ENCODE measurements around the gene NR3C2. TPM values are rescaled to one million over a fixed set of nuclear protein-coding genes. Genes with fewer than 3 reads are reported as not detected.

NR3C2 gene
- total RNA-seq, 1 donor from 2014 or later: 42.3 TPM

GRCh38 chr4:148116969-148117368 lies 325.2 kb downstream of the NR3C2 start:
- Histone ChIP-seq H3K27me3 (no peaks in the 10 kb centered on the region), H3K36me3 (peaks cover 0 to 26% of the 10 kb centered on the region in 2 donors), H3K4me3 (no peak overlapping the region), H3K9me3 (no peaks in the 10 kb centered on the region), H3K27ac (no peak overlapping the region), H3K4me1 (no peaks in the 10 kb centered on the region)
- DNase-seq (ENCODE audit: low spot score in 2 of 2): no peak
- intact Hi-C loops (cut with DNase I): no loop called here
- TF ChIP-seq, protein P1, sequence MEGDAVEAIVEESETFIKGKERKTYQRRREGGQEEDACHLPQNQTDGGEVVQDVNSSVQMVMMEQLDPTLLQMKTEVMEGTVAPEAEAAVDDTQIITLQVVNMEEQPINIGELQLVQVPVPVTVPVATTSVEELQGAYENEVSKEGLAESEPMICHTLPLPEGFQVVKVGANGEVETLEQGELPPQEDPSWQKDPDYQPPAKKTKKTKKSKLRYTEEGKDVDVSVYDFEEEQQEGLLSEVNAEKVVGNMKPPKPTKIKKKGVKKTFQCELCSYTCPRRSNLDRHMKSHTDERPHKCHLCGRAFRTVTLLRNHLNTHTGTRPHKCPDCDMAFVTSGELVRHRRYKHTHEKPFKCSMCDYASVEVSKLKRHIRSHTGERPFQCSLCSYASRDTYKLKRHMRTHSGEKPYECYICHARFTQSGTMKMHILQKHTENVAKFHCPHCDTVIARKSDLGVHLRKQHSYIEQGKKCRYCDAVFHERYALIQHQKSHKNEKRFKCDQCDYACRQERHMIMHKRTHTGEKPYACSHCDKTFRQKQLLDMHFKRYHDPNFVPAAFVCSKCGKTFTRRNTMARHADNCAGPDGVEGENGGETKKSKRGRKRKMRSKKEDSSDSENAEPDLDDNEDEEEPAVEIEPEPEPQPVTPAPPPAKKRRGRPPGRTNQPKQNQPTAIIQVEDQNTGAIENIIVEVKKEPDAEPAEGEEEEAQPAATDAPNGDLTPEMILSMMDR (IDR thresholded peaks at IDR 0.05): no peak

DNA sequence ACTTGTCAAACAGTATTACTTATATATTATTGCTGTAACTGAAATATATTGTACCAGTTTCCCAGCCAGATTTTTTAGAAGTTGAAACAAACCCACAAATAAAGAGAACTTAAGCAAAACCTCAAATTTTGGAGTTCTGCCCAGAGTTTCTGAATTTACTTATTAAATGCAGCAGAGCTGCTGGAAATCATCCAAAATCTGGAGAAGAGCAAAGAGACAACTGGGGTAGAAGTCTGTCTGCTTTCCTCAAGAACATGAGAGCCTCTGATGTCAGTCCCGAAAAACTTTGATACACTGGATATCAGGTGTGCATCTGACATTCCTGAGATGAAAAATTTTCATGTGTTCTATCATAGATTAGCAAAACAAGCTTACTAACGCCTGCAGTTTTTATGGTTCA lies 325.9 kb downstream of the NR3C2 start:
- no peaks in the 10 kb centered on the region for H3K9me3 ChIP-seq
- H3K36me3 ChIP-seq: peaks cover 0 to 26% of the 10 kb centered on the region in 2 donors
- no peak overlapping the region for H3K4me3 ChIP-seq
- intact Hi-C loops (cut with DNase I): no loop called here
- TF ChIP-seq, protein P1 (IDR thresholded peaks at IDR 0.05): no peak
- H3K27ac ChIP-seq: no peak overlapping the region
- no peaks in the 10 kb centered on the region for H3K4me1 ChIP-seq
- no peak for DNase-seq (ENCODE audit: low spot score in 2 of 2)
- no peaks in the 10 kb centered on the region for H3K27me3 ChIP-seq

DNA sequence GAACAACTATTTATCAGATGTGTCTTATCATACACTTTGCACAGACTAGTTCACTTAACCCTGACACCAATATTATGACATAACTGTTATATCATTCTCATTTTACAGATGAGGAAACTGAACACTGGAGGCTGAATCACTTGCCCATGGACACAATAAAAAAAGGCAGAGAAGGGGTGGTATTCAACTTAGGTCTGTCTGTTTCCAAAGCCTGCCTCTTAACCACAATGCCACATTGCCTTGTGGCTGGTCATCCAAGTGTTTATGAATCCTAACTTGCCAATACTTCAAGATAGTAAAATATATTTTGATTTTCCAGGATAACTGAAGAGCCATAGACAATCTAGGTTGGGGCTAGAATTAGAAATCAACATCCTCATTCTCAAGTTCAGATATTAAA lies 327.8 kb downstream of the NR3C2 start:
- Histone ChIP-seq H3K4me3 (no peak overlapping the region), H3K36me3 (peaks cover 0 to 22% of the 10 kb centered on the region in 2 donors), H3K27me3 (no peaks in the 10 kb centered on the region), H3K27ac (no peak overlapping the region), H3K4me1 (no peaks in the 10 kb centered on the region), H3K9me3 (no peaks in the 10 kb centered on the region)
- intact Hi-C loops (cut with DNase I): no loop called here
- TF ChIP-seq, protein P1 (IDR thresholded peaks at IDR 0.05): no peak
- no peak for DNase-seq (ENCODE audit: low spot score in 2 of 2)

DNA sequence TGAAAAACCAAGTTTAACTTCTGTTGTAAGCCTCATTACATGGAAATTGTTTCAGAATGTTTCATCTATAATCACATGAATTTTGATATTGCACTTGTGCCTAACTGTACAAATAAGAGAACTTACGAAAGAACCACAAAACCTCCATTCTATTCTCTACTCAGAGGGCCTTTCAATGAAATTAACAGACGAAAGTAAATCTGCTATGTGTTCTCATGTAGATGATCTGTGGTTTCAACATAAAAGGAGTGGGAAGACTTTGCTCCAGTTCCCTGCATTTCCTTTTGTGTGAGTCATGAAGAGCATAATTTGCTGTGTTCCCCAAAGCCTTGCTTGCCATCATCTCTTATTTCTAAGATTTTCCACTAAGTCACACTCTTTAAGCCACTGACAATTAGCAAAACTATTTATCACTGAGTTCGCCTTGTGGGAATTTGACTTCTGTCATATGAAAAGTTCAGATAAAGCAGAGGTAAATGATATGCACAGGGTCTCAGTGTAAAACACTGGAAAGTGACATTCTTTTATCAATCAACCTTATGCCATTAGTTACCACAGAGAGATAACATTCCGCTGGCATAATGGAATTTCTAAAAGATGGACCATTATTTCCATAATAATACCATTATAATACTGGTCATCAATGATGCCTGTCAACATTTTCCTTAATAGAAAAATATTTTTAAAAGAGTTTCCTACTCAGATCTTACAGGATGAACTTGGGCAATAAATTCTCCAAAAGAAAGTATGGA lies 329.8 kb downstream of the NR3C2 start:
- Histone ChIP-seq H3K27me3 (no peaks in the 10 kb centered on the region), H3K36me3 (peaks cover 0 to 34% of the 10 kb centered on the region in 2 donors), H3K27ac (no peak overlapping the region), H3K9me3 (no peaks in the 10 kb centered on the region), H3K4me1 (no peaks in the 10 kb centered on the region), H3K4me3 (no peak overlapping the region)
- intact Hi-C loops (cut with DNase I): no loop called here
- TF ChIP-seq, protein P1 (IDR thresholded peaks at IDR 0.05): no peak
- DNase-seq (ENCODE audit: low spot score in 2 of 2): no peak

GRCh38 chr4:148110169-148110568 lies 332.0 kb downstream of the NR3C2 start:
- intact Hi-C loops (cut with DNase I): no loop called here
- no peaks in the 10 kb centered on the region for H3K27me3 ChIP-seq
- H3K36me3 ChIP-seq: peaks cover 0 to 35% of the 10 kb centered on the region in 2 donors
- no peak overlapping the region for H3K4me3 ChIP-seq
- no peak for DNase-seq (ENCODE audit: low spot score in 2 of 2)
- H3K27ac ChIP-seq: no peak overlapping the region
- H3K9me3 ChIP-seq: peaks cover 0 to 9% of the 10 kb centered on the region in 2 donors
- H3K4me1 ChIP-seq: no peaks in the 10 kb centered on the region
- TF ChIP-seq, protein P1 (IDR thresholded peaks at IDR 0.05): no peak

Measured in ascending aorta (tissue), 2 donors.